ENCODE results near the gene SLC25A19.

- no peak for TF ChIP-seq CTCF (IDR thresholded peaks at IDR 0.05 in 4 of 5, conservative IDR thresholded peaks at IDR 0.05 in 1 of 5)
- no peak for TF ChIP-seq POLR2A (IDR thresholded peaks at IDR 0.05)
Observed at GRCh38 chr17:75313941-75314551, 24.8 kb upstream of the SLC25A19 start.
